HCT116 (cell line): Measurements from ENCODE around the gene KCNK4. TPM values are rescaled to one million over a fixed set of nuclear protein-coding genes. Genes with fewer than 3 reads are reported as not detected.

Experiments used
- ATAC-seq: fragments of 200-7000 bp; cut with Tn5 transposase; 2 replicates; pipeline ENCODE4 v1.9.1; 2020; ENCODE audit warnings: mild to moderate bottlenecking, moderate library complexity
- BruUV-seq: library from RNA; stranded (reverse); fragments of 400-500 nt; replicated peaks from 2 replicates; lab custom pipeline; 2021; lab: Mats Ljungman, UMichigan
- CTCF ChIA-PET: fragments of 300-600 bp; sonication (Branson Sonifier 250); formaldehyde crosslinking; loops from one replicate; lab custom pipeline; 2021; ENCODE audit warnings: antibody characterized with exemption; lab: Charles Lee
- POLR2A ChIA-PET: fragments of 300-600, 350-600 bp; sonication (Branson Sonifier 250); formaldehyde crosslinking; loops from one replicate; lab custom pipeline; 2021; ENCODE audit warnings: antibody characterized with exemption; lab: Charles Lee
- RAD21 ChIA-PET, 2 experiments: fragments of 300-600 bp; sonication (Branson Sonifier 250); formaldehyde crosslinking; loops; one replicate each; lab custom pipeline; 2023; ENCODE audit warnings: low total read pairs in 2 of 2; ENCODE audit not compliant: uncharacterized antibody in 2 of 2, unreplicated experiment in 2 of 2, low non-redundant PET in 1 of 2; lab: Charles Lee
- DNase-seq: peaks from one replicate; pipeline ENCODE4 v3.0.0-alpha.2; 2010; ENCODE audit warnings: low read depth, low spot score
- H2AFZ ChIP-seq: fragments of 200-600 bp; shearing (Covaris generic), sonication (generic); 2 replicates; pipeline ENCODE4 v1.6.1; 2017; ENCODE audit warnings: low read depth, mixed run types, mixed read lengths, antibody characterized with exemption, low read length; ENCODE audit not compliant: poor library complexity, severe bottlenecking
- H3K27ac ChIP-seq: 2 replicates; pipeline ENCODE4 v1.5.1; 2012; ENCODE audit warnings: low read depth, low read length
- H3K27me3 ChIP-seq: fragments of 200-600 bp; sonication (generic); 2 replicates; pipeline ENCODE4 v1.6.1; 2016; ENCODE audit warnings: mixed run types, low read length, mixed read lengths; ENCODE audit not compliant: insufficient read depth
- H3K36me3 ChIP-seq, 2 experiments: fragments of 200-500 bp in 1 of 2; fragments of 200-600 bp in 1 of 2; sonication (Bioruptor generic) in 1 of 2; sonication (generic) in 1 of 2; 2 replicates each; pipeline versions ENCODE4 v1.5.1 to v1.6.1; 2014 to 2016; ENCODE audit warnings: low read length in 2 of 2, inconsistent platforms in 1 of 2, mixed read lengths in 1 of 2, mixed run types in 1 of 2; ENCODE audit not compliant: insufficient read depth in 2 of 2, control insufficient read depth in 1 of 2
- H3K4me1 ChIP-seq, 2 experiments: fragments of 200-600 bp in 1 of 2; sonication (generic) in 1 of 2; 2 replicates each; pipeline versions ENCODE4 v1.5.1 to v1.6.1; 2012 to 2017; ENCODE audit warnings: low read length in 2 of 2, inconsistent platforms in 1 of 2, mild to moderate bottlenecking in 1 of 2, mixed read lengths in 1 of 2, mixed run types in 1 of 2, moderate library complexity in 1 of 2; ENCODE audit not compliant: insufficient read depth in 2 of 2, control insufficient read depth in 1 of 2
- H3K4me2 ChIP-seq: fragments of 200-600 bp; sonication (generic); 2 replicates; pipeline ENCODE4 v1.6.1; 2017; ENCODE audit warnings: mixed run types, low read length, mixed read lengths
- H3K4me3 ChIP-seq, 2 experiments: fragments of 200-600 bp in 1 of 2; sonication (generic) in 1 of 2; replicated peaks in 1 of 2; 2 replicates each; pipeline ENCODE4 v1.5.1; 2011 to 2016; ENCODE audit warnings: low read length in 2 of 2, control low read depth in 1 of 2, low read depth in 1 of 2, mild to moderate bottlenecking in 1 of 2, mixed read lengths in 1 of 2, mixed run types in 1 of 2
- H3K79me2 ChIP-seq: fragments of 200-600 bp; sonication (generic); 2 replicates; pipeline ENCODE4 v1.6.1; 2017; ENCODE audit warnings: mild to moderate bottlenecking, mixed run types, low read length, moderate library complexity, mixed read lengths; ENCODE audit not compliant: insufficient read depth
- H3K9ac ChIP-seq: fragments of 200-600 bp; sonication (generic); 2 replicates; pipeline ENCODE4 v1.6.1; 2016; ENCODE audit warnings: low read length, mixed read lengths
- H3K9me2 ChIP-seq: fragments of 200-600 bp; sonication (generic), shearing (Covaris generic); 2 replicates; pipeline ENCODE4 v1.6.1; 2017; ENCODE audit warnings: mixed run types, mild to moderate bottlenecking, moderate library complexity; ENCODE audit not compliant: insufficient read depth
- H3K9me3 ChIP-seq, 2 experiments: fragments of 200-500 bp in 1 of 2; fragments of 200-600 bp in 1 of 2; sonication (Bioruptor generic) in 1 of 2; sonication (generic) in 1 of 2; 2 replicates each; pipeline ENCODE4 v1.6.1; 2014 to 2017; ENCODE audit warnings: low read length in 2 of 2, mixed read lengths in 2 of 2, inconsistent platforms in 1 of 2, low read depth in 1 of 2, mild to moderate bottlenecking in 1 of 2, mixed run types in 1 of 2, moderate library complexity in 1 of 2; ENCODE audit not compliant: control insufficient read depth in 1 of 2, insufficient read depth in 1 of 2
- H4K20me1 ChIP-seq: fragments of 200-600 bp; sonication (generic), shearing (Covaris generic); 2 replicates; pipeline ENCODE4 v1.6.1; 2017; ENCODE audit warnings: mixed run types, mild to moderate bottlenecking, moderate library complexity; ENCODE audit not compliant: insufficient read depth
- POLR2A ChIP-seq: IDR thresholded peaks from 2 replicates; pipeline ENCODE4 v1.7.0; 2011; ENCODE audit warnings: borderline replicate concordance; ENCODE audit not compliant: insufficient read depth, insufficient read length; ENCODE audit errors: extremely low read depth
- POLR2AphosphoS5 ChIP-seq: IDR thresholded peaks from 2 replicates; pipeline ENCODE4 v1.6.1; 2011; ENCODE audit warnings: mild to moderate bottlenecking, low read depth, low read length, moderate library complexity
- REST ChIP-seq: IDR thresholded peaks from 2 replicates; pipeline ENCODE4 v1.6.1; 2012; ENCODE audit warnings: low read depth
- SP1 ChIP-seq: IDR thresholded peaks from 2 replicates; pipeline ENCODE4 v1.6.1; 2012; ENCODE audit warnings: low read depth
- TCF7L2 ChIP-seq: IDR thresholded peaks from 2 replicates; pipeline ENCODE4 v1.7.0; 2011; ENCODE audit warnings: borderline replicate concordance, inconsistent platforms; ENCODE audit not compliant: insufficient read depth, insufficient read length; ENCODE audit errors: extremely low read depth
- YY1 ChIP-seq: IDR thresholded peaks from 2 replicates; pipeline ENCODE4 v1.6.1; 2011; ENCODE audit warnings: low read length, low read depth, moderate library complexity, mild to moderate bottlenecking; ENCODE audit not compliant: insufficient replicate concordance; ENCODE audit errors: extremely low read depth
- ZNF274 ChIP-seq: fragments of 200-500 bp; sonication (Bioruptor generic); IDR thresholded peaks from 2 replicates; pipeline ENCODE4 v1.6.1; 2014; ENCODE audit warnings: mild to moderate bottlenecking, low read depth, low read length, inconsistent platforms
- intact Hi-C: fragments of 100-400 bp; cut with micrococcal nuclease; formaldehyde crosslinking; loops from 2 replicates; pipeline ENCODE4 v1.10.0; 2022
- total RNA-seq: library from RNA; stranded (reverse); gene quantifications from one replicate; pipeline ENCODE4 v1.2.1, GENCODE V29; 2021; ENCODE audit not compliant: unreplicated experiment
- TF ChIP-seq, protein P1 (sequence below), 3 experiments: fragments of 200-600 bp in 1 of 3; sonication (generic) in 1 of 3; IDR thresholded peaks in 2 of 3; conservative IDR thresholded peaks in 1 of 3; 2 replicates each; pipeline ENCODE4 v1.5.1; 2012 to 2017; ENCODE audit warnings: low read depth in 2 of 3, low read length in 2 of 3, antibody characterized with exemption in 1 of 3, borderline replicate concordance in 1 of 3, control low read depth in 1 of 3, mild to moderate bottlenecking in 1 of 3, mixed read lengths in 1 of 3, mixed run types in 1 of 3, moderate library complexity in 1 of 3; ENCODE audit not compliant: insufficient read depth in 1 of 3

Gene KCNK4
- total RNA-seq, 1 experiment from 2014 or later, result not detected

- DNase-seq (peak; percentile 80), ATAC-seq (peak; percentile 48)
- Histone ChIP-seq H3K4me2 (peak overlapping the region; percentile 84), H4K20me1 (no peaks in the 10 kb centered on the region), H3K36me3 (peaks cover 0 to 8% of the 10 kb centered on the region in 2 experiments; a peak in 1 of 4 replicates), H3K9ac (peak overlapping the region; percentile 88), H3K27ac (peak overlapping the region; percentile 99), H3K4me1 (peaks cover 12 to 55% of the 10 kb centered on the region in 2 experiments; a peak in 3 of 4 replicates), H3K9me3 (no peaks in the 10 kb centered on the region), H3K79me2 (peaks cover 26% of the 10 kb centered on the region), H3K9me2 (no peaks in the 10 kb centered on the region), H3K27me3 (no peaks in the 10 kb centered on the region), H2AFZ (no peak overlapping the region), H3K4me3 (peak overlapping the region; percentile 59 to 70)
- BruUV-seq, result TSS peak; percentile 97
- TF ChIP-seq TCF7L2 (peak; percentile 11), POLR2AphosphoS5 (peak; percentile 61), SP1 (no peak), ZNF274 (no peak), POLR2A (peak; percentile 70), REST (no peak), YY1 (peak; percentile 55)
- TF ChIP-seq, protein P1, sequence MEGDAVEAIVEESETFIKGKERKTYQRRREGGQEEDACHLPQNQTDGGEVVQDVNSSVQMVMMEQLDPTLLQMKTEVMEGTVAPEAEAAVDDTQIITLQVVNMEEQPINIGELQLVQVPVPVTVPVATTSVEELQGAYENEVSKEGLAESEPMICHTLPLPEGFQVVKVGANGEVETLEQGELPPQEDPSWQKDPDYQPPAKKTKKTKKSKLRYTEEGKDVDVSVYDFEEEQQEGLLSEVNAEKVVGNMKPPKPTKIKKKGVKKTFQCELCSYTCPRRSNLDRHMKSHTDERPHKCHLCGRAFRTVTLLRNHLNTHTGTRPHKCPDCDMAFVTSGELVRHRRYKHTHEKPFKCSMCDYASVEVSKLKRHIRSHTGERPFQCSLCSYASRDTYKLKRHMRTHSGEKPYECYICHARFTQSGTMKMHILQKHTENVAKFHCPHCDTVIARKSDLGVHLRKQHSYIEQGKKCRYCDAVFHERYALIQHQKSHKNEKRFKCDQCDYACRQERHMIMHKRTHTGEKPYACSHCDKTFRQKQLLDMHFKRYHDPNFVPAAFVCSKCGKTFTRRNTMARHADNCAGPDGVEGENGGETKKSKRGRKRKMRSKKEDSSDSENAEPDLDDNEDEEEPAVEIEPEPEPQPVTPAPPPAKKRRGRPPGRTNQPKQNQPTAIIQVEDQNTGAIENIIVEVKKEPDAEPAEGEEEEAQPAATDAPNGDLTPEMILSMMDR (IDR thresholded peaks at IDR 0.05 in 2 of 3, conservative IDR thresholded peaks at IDR 0.05 in 1 of 3; ENCODE audit: borderline replicate concordance in 1 of 3, insufficient read depth in 1 of 3, low read depth in 2 of 3, low read length in 2 of 3), result peak in 2 of 3 experiments; percentile 89 to 95; a peak in 4 of 6 replicates
- ChIA-PET RAD21 (interaction anchor here (0.6 to 2.5 kb wide), 9 partner anchors 13 to 100 kb away, joined by 3 to 7 read pairs (median 4); partner anchors contain the start of gene PRDX5 (in 2 of the 2)), POLR2A (interaction anchor here (0.9 to 5.5 kb wide), 10 partner anchors 13 to 1463 kb away, joined by 3 to 30 read pairs (median 5); partner anchors contain the start of genes PPP1R14B, PRDX5, STIP1 and TRMT112), CTCF (interaction anchor here (0.7 to 5.8 kb wide), 26 partner anchors 8 to 384 kb away, joined by 3 to 80 read pairs (median 4); partner anchors contain the start of genes BAD, FERMT3, FKBP2 and GPR137)
- intact Hi-C loops, result loop anchor here (1.0 to 5.0 kb wide), 6 partner anchors 38 to 117 kb away; partner anchors contain the start of genes CCDC88B, FKBP2, PLCB3 and STIP1
Observed at GRCh38 chr11:64304316-64305072, 13.4 kb downstream of the KCNK4 start.
